RWPE1 (cell line): Measurements from ENCODE around the gene ASIC2.

Experiments used
- CTCF ChIA-PET: fragments of 350-600 bp; sonication (Branson Sonifier 250); formaldehyde crosslinking; extraction: SDS; loops from one replicate; lab custom pipeline; 2021; lab: Yijun Ruan, JAX
- POLR2A ChIA-PET: fragments of 400-600 bp; formaldehyde crosslinking; extraction: SDS; loops from one replicate; lab custom pipeline; 2020; ENCODE audit warnings: antibody characterized with exemption; ENCODE audit not compliant: low non-redundant PET; lab: Yijun Ruan, JAX
- DNase-seq: peaks from one replicate; pipeline ENCODE4 v3.0.0; 2012; ENCODE audit warnings: low spot score
- H3K27ac ChIP-seq: fragments of 450-650 bp; 2 replicates; pipeline ENCODE4 v1.5.1; 2017
- TF ChIP-seq, protein P1 (sequence below): fragments of 450-650 bp; conservative IDR thresholded peaks from 2 replicates; pipeline ENCODE4 v1.5.1; 2017; ENCODE audit warnings: low read depth, mild to moderate bottlenecking

The ASIC2 gene

GRCh38 chr17:33225509-33225908 lies 67.6 kb downstream of the ASIC2 start:
- DNase-seq = no peak
- no peak overlapping the region for H3K27ac ChIP-seq
- CTCF ChIA-PET = no interaction called here
- TF ChIP-seq, protein P1, sequence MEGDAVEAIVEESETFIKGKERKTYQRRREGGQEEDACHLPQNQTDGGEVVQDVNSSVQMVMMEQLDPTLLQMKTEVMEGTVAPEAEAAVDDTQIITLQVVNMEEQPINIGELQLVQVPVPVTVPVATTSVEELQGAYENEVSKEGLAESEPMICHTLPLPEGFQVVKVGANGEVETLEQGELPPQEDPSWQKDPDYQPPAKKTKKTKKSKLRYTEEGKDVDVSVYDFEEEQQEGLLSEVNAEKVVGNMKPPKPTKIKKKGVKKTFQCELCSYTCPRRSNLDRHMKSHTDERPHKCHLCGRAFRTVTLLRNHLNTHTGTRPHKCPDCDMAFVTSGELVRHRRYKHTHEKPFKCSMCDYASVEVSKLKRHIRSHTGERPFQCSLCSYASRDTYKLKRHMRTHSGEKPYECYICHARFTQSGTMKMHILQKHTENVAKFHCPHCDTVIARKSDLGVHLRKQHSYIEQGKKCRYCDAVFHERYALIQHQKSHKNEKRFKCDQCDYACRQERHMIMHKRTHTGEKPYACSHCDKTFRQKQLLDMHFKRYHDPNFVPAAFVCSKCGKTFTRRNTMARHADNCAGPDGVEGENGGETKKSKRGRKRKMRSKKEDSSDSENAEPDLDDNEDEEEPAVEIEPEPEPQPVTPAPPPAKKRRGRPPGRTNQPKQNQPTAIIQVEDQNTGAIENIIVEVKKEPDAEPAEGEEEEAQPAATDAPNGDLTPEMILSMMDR = no peak
- POLR2A ChIA-PET = no interaction called here

- CTCF ChIA-PET = interaction anchor here (0.8 kb wide), 1 partner anchor 657 kb away, joined by 4 read pairs; no protein-coding TSS in a partner anchor
- POLR2A ChIA-PET = no interaction called here
- no peak overlapping the region for H3K27ac ChIP-seq
- DNase-seq = no peak
- TF ChIP-seq, protein P1 = no peak
Observed at GRCh38 chr17:33220036-33220435, 73.1 kb downstream of the ASIC2 start.

DNA sequence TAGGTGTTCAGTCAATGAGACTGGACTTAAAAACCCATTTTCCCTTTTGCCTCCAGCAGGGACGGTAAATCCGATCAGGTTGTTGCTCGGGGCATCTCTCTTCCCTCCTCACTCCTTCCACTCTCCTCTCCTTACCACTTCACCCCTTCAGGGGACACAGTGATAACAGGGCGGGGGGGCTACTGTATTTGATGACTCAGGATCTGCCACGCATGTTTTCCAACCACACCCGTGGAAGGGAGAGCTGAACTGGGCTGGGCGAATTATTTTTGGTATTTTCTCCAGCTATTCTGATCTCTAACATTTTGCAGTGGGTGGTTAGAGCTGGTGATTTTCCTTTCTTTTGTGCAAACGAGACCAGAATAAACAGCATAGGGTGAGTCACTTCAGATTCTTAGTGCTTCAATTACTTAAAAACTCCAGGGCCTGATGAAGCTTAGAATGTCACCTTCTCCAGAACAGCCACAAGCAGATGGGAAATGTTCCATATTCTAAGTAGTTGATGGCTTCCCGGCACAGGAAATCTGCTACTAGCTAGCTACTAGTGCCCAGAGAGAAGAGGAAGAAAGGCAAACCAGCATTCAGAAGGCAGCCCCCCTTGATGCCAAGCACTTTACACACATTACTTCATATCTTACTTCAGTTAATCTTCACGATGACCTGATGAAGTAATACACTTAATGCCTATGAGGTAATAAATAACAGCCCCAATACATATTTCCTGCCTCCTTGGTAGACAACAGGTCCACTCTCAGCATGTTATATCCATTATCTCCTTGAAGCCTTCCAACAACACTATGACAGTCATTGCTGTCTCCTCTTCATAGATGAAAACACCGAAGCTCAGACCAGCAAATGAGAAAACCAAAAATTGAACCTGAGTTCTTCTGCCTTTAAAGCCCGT lies 74.1 kb downstream of the ASIC2 start:
- H3K27ac ChIP-seq = no peak overlapping the region
- ChIA-PET POLR2A (no interaction called here), CTCF (interaction anchor here (0.6 kb wide), 1 partner anchor 17 kb away, joined by 5 read pairs; no protein-coding TSS in a partner anchor)
- DNase-seq = no peak
- TF ChIP-seq, protein P1 = no peak

GRCh38 chr17:33217891-33218290 lies 75.2 kb downstream of the ASIC2 start:
- no peak for DNase-seq
- H3K27ac ChIP-seq = no peak overlapping the region
- POLR2A ChIA-PET = no interaction called here
- CTCF ChIA-PET = interaction anchor here (0.6 kb wide), 1 partner anchor 72 kb away, joined by 4 read pairs; no protein-coding TSS in a partner anchor
- TF ChIP-seq, protein P1 = no peak

DNA sequence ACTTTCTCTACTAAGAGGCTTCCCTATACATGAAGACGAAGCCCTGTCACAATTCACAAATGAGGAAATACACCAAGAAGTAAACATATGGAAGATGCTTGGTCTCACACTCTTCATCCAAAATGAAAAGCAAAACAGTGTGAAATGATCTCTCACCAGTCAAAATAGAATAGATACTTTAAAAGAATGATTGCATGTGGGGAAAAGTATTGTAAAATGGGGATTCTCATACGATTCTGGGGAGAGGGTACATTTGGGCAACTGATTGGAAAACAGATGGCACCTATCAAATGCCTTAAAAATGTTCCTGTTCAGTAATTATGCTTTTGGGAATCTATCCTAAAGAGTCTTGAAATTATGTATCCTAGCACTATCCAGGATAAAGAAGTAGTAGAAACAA lies 78.1 kb downstream of the ASIC2 start:
- DNase-seq = no peak
- no peak overlapping the region for H3K27ac ChIP-seq
- CTCF ChIA-PET = no interaction called here
- TF ChIP-seq, protein P1 = no peak
- POLR2A ChIA-PET = no interaction called here

DNA sequence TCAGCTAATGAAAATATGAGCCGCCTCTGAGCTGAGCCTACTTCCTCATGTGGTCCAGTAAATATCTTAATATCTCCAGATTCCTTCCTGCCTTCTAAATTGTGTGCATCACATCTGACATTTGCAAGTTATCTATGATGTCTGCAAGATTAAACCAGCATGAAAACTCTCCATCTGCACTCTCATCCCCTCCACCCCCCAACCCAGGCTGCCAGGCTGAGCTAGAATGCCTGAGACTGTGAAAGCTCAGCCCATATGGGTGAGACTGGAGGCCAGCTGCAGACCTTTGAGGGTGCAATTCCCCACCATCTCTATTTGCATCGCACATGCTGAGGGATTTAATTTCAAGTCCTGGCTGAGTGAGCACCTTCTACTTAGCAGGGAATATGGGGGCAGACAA lies 82.8 kb downstream of the ASIC2 start:
- ChIA-PET POLR2A (no interaction called here), CTCF (no interaction called here)
- TF ChIP-seq, protein P1 = no peak
- no peak for DNase-seq
- H3K27ac ChIP-seq = no peak overlapping the region
